Spleen (tissue), 11 donors: ENCODE data around the gene NCOA3. TPM values are rescaled to one million over a fixed set of nuclear protein-coding genes. Genes with fewer than 3 reads are reported as not detected.

ENCODE experiments used
- DNase-seq: peaks from one replicate; pipeline ENCODE4 v3.0.0-alpha.2; 2020
- H3K27ac ChIP-seq, 8 donors: fragments of 200-600 bp; sonication (generic) in 7 of 8; 1 replicate in 4 of 8; 2 replicates in 4 of 8; pipeline versions ENCODE4 v1.5.0 to v1.8.0; 2016 to 2021; ENCODE audit warnings: inconsistent platforms in 4 of 8, mild to moderate bottlenecking in 4 of 8, moderate library complexity in 1 of 8
- H3K27me3 ChIP-seq, 7 donors: fragments of 200-600 bp; sonication (generic) in 6 of 7; replicated peaks in 1 of 7; 1 replicate in 4 of 7; 2 replicates in 3 of 7; pipeline versions ENCODE4 v1.5.0 to v1.8.0; 2016 to 2021; ENCODE audit warnings: inconsistent platforms in 3 of 7, mild to moderate bottlenecking in 1 of 7
- H3K36me3 ChIP-seq, 6 donors: fragments of 200-600 bp; sonication (generic) in 5 of 6; 1 replicate in 4 of 6; 2 replicates in 2 of 6; pipeline versions ENCODE4 v1.5.0 to v1.8.0; 2016 to 2021; ENCODE audit warnings: inconsistent platforms in 2 of 6
- H3K4me1 ChIP-seq, 6 donors: fragments of 200-600 bp; sonication (generic) in 5 of 6; 1 replicate in 3 of 6; 2 replicates in 3 of 6; pipeline versions ENCODE4 v1.5.0 to v1.8.0; 2016 to 2021; ENCODE audit warnings: inconsistent platforms in 3 of 6
- H3K4me3 ChIP-seq, 8 donors: fragments of 200-600 bp; sonication (generic) in 7 of 8; 1 replicate in 4 of 8; 2 replicates in 4 of 8; pipeline versions ENCODE4 v1.5.0 to v1.8.0; 2016 to 2021; ENCODE audit warnings: inconsistent platforms in 4 of 8, mild to moderate bottlenecking in 4 of 8, moderate library complexity in 2 of 8
- H3K9me3 ChIP-seq, 8 donors: fragments of 200-600 bp; sonication (generic) in 7 of 8; 1 replicate in 4 of 8; 2 replicates in 4 of 8; pipeline versions ENCODE4 v1.5.0 to v1.8.0; 2016 to 2021; ENCODE audit warnings: inconsistent platforms in 4 of 8
- CTCF ChIP-seq, 11 experiments: fragments of 200-600 bp in 7 of 11; fragments of 450-650 bp in 4 of 11; sonication (generic) in 4 of 11; IDR thresholded peaks in 8 of 11; conservative IDR thresholded peaks in 3 of 11; 1 replicate in 7 of 11; 2 replicates in 4 of 11; pipeline versions ENCODE4 v1.4.0 to v1.8.0; 2016 to 2021; ENCODE audit warnings: antibody characterized with exemption in 11 of 11, inconsistent platforms in 4 of 11, mild to moderate bottlenecking in 1 of 11
- POLR2A ChIP-seq, 3 donors: fragments of 450-650 bp; IDR thresholded peaks; one replicate each; pipeline ENCODE4 v1.5.1; 2017; ENCODE audit warnings: antibody characterized with exemption in 3 of 3, mild to moderate bottlenecking in 1 of 3
- POLR2AphosphoS5 ChIP-seq, 3 donors: sonication (generic); formaldehyde crosslinking; IDR thresholded peaks; one replicate each; pipeline ENCODE4 v1.5.1; 2017; ENCODE audit warnings: antibody characterized with exemption in 3 of 3
- WGBS, 5 donors: extraction: QIAGEN DNeasy Blood & Tissue Kit in 3 of 5; methylation state at CpG; one replicate each; pipeline versions ENCODE4 v1.1.5 to v1.1.7; 2013 to 2018; 5-methylcytosine and 5-hydroxymethylcytosine counted together
- intact Hi-C: fragments of 100-400 bp; cut with DNase I; formaldehyde crosslinking; loops from one replicate; pipeline ENCODE4 v1.15.0; 2023; ENCODE audit warnings: low total_unique reads
- polyA plus RNA-seq, 3 donors: library from polyadenylated mRNA; stranded (reverse); fragments of 200-250 nt; gene quantifications; one replicate each; pipeline ENCODE4 v1.2.1, GENCODE V29; 2013
- total RNA-seq, 7 donors: library from RNA; depleted of rRNA in 3 of 7; stranded (reverse); fragments of >200 nt in 3 of 7; fragmentation: NEBNext Ultra II Directional in 4 of 7; extraction: Animal tissue kit (Norgen Biotek cat#: 25700) in 4 of 7; gene quantifications; one replicate each; pipeline versions ENCODE4 v1.1.0 to v1.2.1, GENCODE V29; 2016 to 2021
- donor health status: healthy with polysubstance abuse.
- donor health status: DM: no; HTN: no; CAD: no; lungs with moderate emphysema.
- donor health status: DM: no; HTN: no; CAD: no.
- donor health status: Bipolar disorder and iron deficiency.
- donor health status: healthy.
- donor health status: DM: no; HTN: no; CAD: no.
- donor health status: DM: yes; HTN: yes; CAD: no.

Gene NCOA3
- total and polyA plus RNA-seq, 10 donors = 12.5 to 93.7 (median 82.2) TPM

GRCh38 chr20:47631078-47631477 lies 129.4 kb downstream of the NCOA3 start:
- H3K27me3 ChIP-seq = no peaks in the 10 kb centered on the region
- H3K9me3 ChIP-seq = no peaks in the 10 kb centered on the region
- TF ChIP-seq POLR2AphosphoS5 (IDR thresholded peaks at IDR 0.05) (no peak), POLR2A (IDR thresholded peaks at IDR 0.05) (no peak), CTCF (IDR thresholded peaks at IDR 0.05 in 8 of 11, conservative IDR thresholded peaks at IDR 0.05 in 3 of 11) (no peak)
- H3K27ac ChIP-seq = no peak overlapping the region
- intact Hi-C loops = no loop called here
- no peak overlapping the region for H3K4me3 ChIP-seq
- DNase-seq = no peak
- peaks cover 0 to 100% (median 82%) of the 10 kb centered on the region in 6 donors for H3K36me3 ChIP-seq
- H3K4me1 ChIP-seq = no peaks in the 10 kb centered on the region

- peaks cover 0 to 100% (median 87%) of the 10 kb centered on the region in 6 donors for H3K36me3 ChIP-seq
- TF ChIP-seq POLR2AphosphoS5 (IDR thresholded peaks at IDR 0.05) (peak in 1 of 3 donors; percentile 10), POLR2A (IDR thresholded peaks at IDR 0.05) (no peak)
- no peak overlapping the region for H3K27ac ChIP-seq
- no peaks in the 10 kb centered on the region for H3K27me3 ChIP-seq
- WGBS, 5 donors = 94 to 99% (median 97%) methylated on average over 4 of the region's 4 CpGs
- no peaks in the 10 kb centered on the region for H3K4me1 ChIP-seq
- no peak overlapping the region for H3K4me3 ChIP-seq
- H3K9me3 ChIP-seq = no peaks in the 10 kb centered on the region
- intact Hi-C loops = no loop called here
- no peak for DNase-seq
Measured at GRCh38 chr20:47635256-47635655, 133.6 kb downstream of the NCOA3 start.

DNA sequence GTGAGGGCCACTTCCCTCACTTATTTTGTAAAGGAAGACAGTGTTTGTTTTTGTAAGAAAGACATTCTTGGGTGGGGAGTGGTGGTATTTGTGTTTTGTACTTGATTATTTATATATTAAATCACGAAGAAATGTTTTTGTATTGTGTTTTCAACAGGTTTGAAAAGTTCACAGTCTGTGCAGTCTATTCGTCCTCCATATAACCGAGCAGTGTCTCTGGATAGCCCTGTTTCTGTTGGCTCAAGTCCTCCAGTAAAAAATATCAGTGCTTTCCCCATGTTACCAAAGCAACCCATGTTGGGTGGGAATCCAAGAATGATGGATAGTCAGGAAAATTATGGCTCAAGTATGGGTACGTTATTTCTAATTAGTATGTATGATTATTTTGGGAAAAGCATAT lies 137.2 kb downstream of the NCOA3 start:
- no peaks in the 10 kb centered on the region for H3K9me3 ChIP-seq
- no peak for TF ChIP-seq POLR2AphosphoS5 (IDR thresholded peaks at IDR 0.05)
- TF ChIP-seq POLR2A (IDR thresholded peaks at IDR 0.05) = no peak
- no peak for TF ChIP-seq CTCF (IDR thresholded peaks at IDR 0.05 in 8 of 11, conservative IDR thresholded peaks at IDR 0.05 in 3 of 11)
- H3K4me3 ChIP-seq = no peak overlapping the region
- no peaks in the 10 kb centered on the region for H3K4me1 ChIP-seq
- DNase-seq = no peak
- intact Hi-C loops = no loop called here
- no peaks in the 10 kb centered on the region for H3K27me3 ChIP-seq
- no peak overlapping the region for H3K27ac ChIP-seq
- 64 to 73% (median 70%) methylated on average over 4 of the region's 4 CpGs for WGBS, 5 donors
- H3K36me3 ChIP-seq = peaks cover 4 to 100% (median 97%) of the 10 kb centered on the region in 6 donors

DNA sequence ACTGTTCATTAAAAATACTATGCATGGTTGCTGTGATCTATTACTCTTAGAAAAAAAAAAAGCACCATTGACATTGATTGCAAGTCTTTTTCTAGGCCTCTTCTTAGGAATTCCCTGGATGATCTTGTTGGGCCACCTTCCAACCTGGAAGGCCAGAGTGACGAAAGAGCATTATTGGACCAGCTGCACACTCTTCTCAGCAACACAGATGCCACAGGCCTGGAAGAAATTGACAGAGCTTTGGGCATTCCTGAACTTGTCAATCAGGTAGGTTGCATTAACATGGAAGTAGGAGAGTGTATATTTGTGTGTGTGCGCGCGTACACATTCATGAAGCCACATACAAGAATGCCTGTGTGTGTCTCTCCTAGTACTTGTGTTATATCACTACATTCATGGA lies 140.4 kb downstream of the NCOA3 start:
- H3K27ac ChIP-seq = no peak overlapping the region
- DNase-seq = no peak
- 96 to 100% (median 96%) methylated on average over 4 of the region's 4 CpGs for WGBS, 5 donors
- H3K9me3 ChIP-seq = no peaks in the 10 kb centered on the region
- no peak for TF ChIP-seq POLR2A (IDR thresholded peaks at IDR 0.05)
- TF ChIP-seq POLR2AphosphoS5 (IDR thresholded peaks at IDR 0.05) = no peak
- TF ChIP-seq CTCF (IDR thresholded peaks at IDR 0.05 in 8 of 11, conservative IDR thresholded peaks at IDR 0.05 in 3 of 11) = no peak
- intact Hi-C loops = no loop called here
- H3K4me3 ChIP-seq = no peak overlapping the region
- H3K36me3 ChIP-seq = peaks cover 4 to 100% (median 97%) of the 10 kb centered on the region in 6 donors
- no peaks in the 10 kb centered on the region for H3K4me1 ChIP-seq
- H3K27me3 ChIP-seq = no peaks in the 10 kb centered on the region

- Histone ChIP-seq H3K27me3 (no peaks in the 10 kb centered on the region), H3K4me1 (no peaks in the 10 kb centered on the region), H3K36me3 (peaks cover 4 to 100% (median 96%) of the 10 kb centered on the region in 6 donors), H3K27ac (no peak overlapping the region), H3K4me3 (no peak overlapping the region), H3K9me3 (no peaks in the 10 kb centered on the region)
- no peak for TF ChIP-seq POLR2AphosphoS5 (IDR thresholded peaks at IDR 0.05)
- no peak for TF ChIP-seq POLR2A (IDR thresholded peaks at IDR 0.05)
- TF ChIP-seq CTCF (IDR thresholded peaks at IDR 0.05 in 8 of 11, conservative IDR thresholded peaks at IDR 0.05 in 3 of 11) = no peak
- intact Hi-C loops = no loop called here
- WGBS, 5 donors = 89 to 96% (median 94%) methylated on average over 4 of the region's 4 CpGs
- no peak for DNase-seq
Measured at GRCh38 chr20:47642624-47643023, 140.9 kb downstream of the NCOA3 start.
